GM12874 (cell line): ENCODE measurements around the gene CD81.

Source experiments
- CTCF ChIP-seq: IDR thresholded peaks from 2 replicates; pipeline ENCODE4 v1.5.1; 2011; ENCODE audit warnings: low read depth, mild to moderate bottlenecking, control low read depth, low read length, moderate library complexity; ENCODE audit not compliant: insufficient read depth

The CD81 gene

GRCh38 chr11:2361565-2361964, 15.5 kb upstream of the CD81 start:
- TF ChIP-seq CTCF, result no peak

GRCh38 chr11:2362414-2362813, 14.7 kb upstream of the CD81 start:
- TF ChIP-seq CTCF, result no peak

DNA sequence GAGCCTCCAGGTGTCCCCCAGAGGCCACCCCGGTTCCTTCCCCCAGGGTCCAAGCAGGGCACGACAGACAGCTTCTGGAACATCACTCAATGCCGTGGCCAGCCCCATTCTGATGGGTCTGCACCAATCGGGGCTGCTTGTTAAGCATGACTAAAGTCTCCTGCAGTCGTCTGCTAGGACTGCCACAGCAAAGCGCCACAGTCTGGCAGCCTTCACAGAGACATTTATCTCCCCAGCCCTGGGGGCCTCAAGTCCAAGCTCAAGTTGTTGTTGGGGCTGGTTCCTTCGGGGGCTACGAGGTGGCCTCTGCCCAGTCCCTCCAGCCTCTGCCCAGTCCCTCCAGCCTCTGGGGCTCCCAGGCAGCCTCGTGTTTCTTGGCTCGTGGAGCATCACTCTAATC, 14.0 kb upstream of the CD81 start:
- no peak for TF ChIP-seq CTCF

- TF ChIP-seq CTCF, result no peak
Observed at GRCh38 chr11:2363577-2364370, 13.3 kb upstream of the CD81 start.

DNA sequence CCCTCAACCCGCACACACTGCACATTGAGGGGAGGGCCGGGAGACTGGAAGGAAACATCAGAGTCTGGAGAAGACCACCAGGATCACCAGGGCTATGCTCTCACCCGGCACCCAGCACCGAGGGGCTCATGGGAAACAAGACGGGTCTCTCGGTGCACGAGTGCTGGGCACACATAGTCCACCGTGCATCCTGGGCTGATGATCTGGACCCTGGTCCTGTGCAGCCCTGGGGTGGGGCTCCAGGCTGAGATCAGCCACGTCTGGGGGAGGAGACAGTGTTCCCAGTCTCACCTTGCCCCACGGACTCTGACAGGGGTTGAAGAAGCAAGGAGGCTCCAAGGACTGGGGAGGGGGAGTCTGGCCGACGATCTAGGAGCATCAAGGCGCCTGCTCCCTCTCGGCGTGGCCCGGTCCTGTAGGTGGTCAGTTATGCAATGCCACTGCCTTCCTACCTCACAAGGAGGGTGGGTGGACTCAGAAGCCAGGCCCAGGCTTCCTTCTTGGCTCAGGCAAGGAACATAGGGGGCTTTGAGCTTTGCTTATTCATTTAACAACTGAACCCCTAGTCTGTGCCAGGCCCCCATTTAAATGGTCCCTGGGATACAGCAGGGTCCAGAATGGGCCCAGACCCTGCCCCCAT, 11.4 kb upstream of the CD81 start:
- TF ChIP-seq CTCF, result no peak

DNA sequence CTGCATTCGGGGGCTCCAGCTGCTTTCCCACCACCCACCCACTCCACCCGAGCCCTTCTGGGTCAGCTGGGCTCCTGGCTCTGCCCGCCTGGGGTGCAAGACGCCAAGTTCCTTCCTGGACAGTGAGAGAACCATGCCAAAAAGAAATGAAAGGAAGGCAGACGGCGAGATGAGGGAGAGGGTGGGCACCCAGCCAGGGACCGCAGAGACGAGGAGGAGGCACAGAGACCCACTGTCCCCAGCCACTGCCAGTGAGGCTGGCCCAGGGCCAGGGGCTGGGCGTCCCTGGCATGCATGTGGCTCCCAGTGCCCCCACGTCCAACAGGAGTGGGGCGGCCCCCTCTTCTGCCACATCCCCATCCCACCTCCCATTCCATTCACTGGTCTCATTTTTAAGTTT, 10.8 kb upstream of the CD81 start:
- TF ChIP-seq CTCF, result no peak

GRCh38 chr11:2366733-2367132, 10.4 kb upstream of the CD81 start:
- TF ChIP-seq CTCF, result no peak
